ENCODE data around the gene NIM1K. TPM values are rescaled to one million over a fixed set of nuclear protein-coding genes. Genes with fewer than 3 reads are reported as not detected.

The NIM1K gene
- total and polyA plus RNA-seq, 2 of the 13 experiments (the other 11 are each of a cell fraction or from before 2014, with no cell fraction given) = 0.04 TPM; not detected in 1

- TF ChIP-seq ZBED4 (CRISPR knock-in tag; IDR thresholded peaks at IDR 0.05; ENCODE audit: borderline replicate concordance) = no peak
- TF ChIP-seq ZNF644 (CRISPR knock-in tag; IDR thresholded peaks at IDR 0.05; ENCODE audit: low read depth) = no peak
- no peak for TF ChIP-seq ZNF776 (CRISPR knock-in tag; IDR thresholded peaks at IDR 0.05)
- no peak for TF ChIP-seq ESRRA (CRISPR knock-in tag; IDR thresholded peaks at IDR 0.05; ENCODE audit: low read depth)
- no peak for TF ChIP-seq ZNF609 (CRISPR knock-in tag; IDR thresholded peaks at IDR 0.05; ENCODE audit: borderline replicate concordance)
- no peak for TF ChIP-seq ZFP37 (CRISPR knock-in tag; IDR thresholded peaks at IDR 0.05; ENCODE audit: borderline replicate concordance)
- no peak for TF ChIP-seq LBX2 (CRISPR knock-in tag; IDR thresholded peaks at IDR 0.05; ENCODE audit: borderline replicate concordance)
- TF ChIP-seq ZFP36L1 (CRISPR knock-in tag; IDR thresholded peaks at IDR 0.05) = no peak
- TF ChIP-seq GMEB1 (CRISPR knock-in tag; IDR thresholded peaks at IDR 0.05; ENCODE audit: borderline replicate concordance) = peak; percentile 19; the same call in 1 of the 2 replicates
- TF ChIP-seq CBX5 (CRISPR knock-in tag; IDR thresholded peaks at IDR 0.05; ENCODE audit: borderline replicate concordance) = no peak
- TF ChIP-seq ZNF792 (CRISPR knock-in tag; IDR thresholded peaks at IDR 0.05) = no peak
- no peak for TF ChIP-seq ZNF317 (CRISPR knock-in tag; IDR thresholded peaks at IDR 0.05)
- TF ChIP-seq ZNF629 (CRISPR knock-in tag; conservative IDR thresholded peaks at IDR 0.05) = no peak
- TF ChIP-seq AHR (CRISPR knock-in tag; IDR thresholded peaks at IDR 0.05) = no peak
- TF ChIP-seq ZNF547 (CRISPR knock-in tag; IDR thresholded peaks at IDR 0.05) = 0 out of 2 replicates have a peak, but pooled peaks have one; percentile 28
- TF ChIP-seq ELF1 (CRISPR knock-in tag; IDR thresholded peaks at IDR 0.05) = no peak
- TF ChIP-seq NFYC (CRISPR knock-in tag; IDR thresholded peaks at IDR 0.05) = peak; percentile 52
- TF ChIP-seq MBNL3 (CRISPR knock-in tag; conservative IDR thresholded peaks at IDR 0.05) = no peak
Observed at GRCh38 chr5:43191740-43192557, at the start of gene NIM1K (continued).
